ENCODE data around the gene ERI3.

ERI3 gene

GRCh38 chr1:44351289-44351688 is 3.8 kb downstream of the ERI3 start:
- Histone ChIP-seq H3K27me3 (replicated peaks; ENCODE audit: control insufficient read depth, insufficient read depth, low read length, poor library complexity, severe bottlenecking) (no peaks in the 10 kb centered on the region), H3K36me3 (ENCODE audit: control insufficient read depth, insufficient read depth, low read length) (no peaks in the 10 kb centered on the region), H3K4me1 (ENCODE audit: control insufficient read depth, insufficient read depth, low read length, poor library complexity, severe bottlenecking) (peaks cover 7% of the 10 kb centered on the region), H3K9me3 (ENCODE audit: control insufficient read depth, low read length) (no peaks in the 10 kb centered on the region), H3K4me3 (ENCODE audit: insufficient read depth, low read depth, low read length, poor library complexity, severe bottlenecking) (no peak overlapping the region), H3K27ac (ENCODE audit: insufficient read depth, low read length, poor library complexity, severe bottlenecking) (no peak overlapping the region)
- DNase-seq, result no peak

- Histone ChIP-seq H3K4me1 (ENCODE audit: control insufficient read depth, insufficient read depth, low read length, poor library complexity, severe bottlenecking) (no peaks in the 10 kb centered on the region), H3K27ac (ENCODE audit: insufficient read depth, low read length, poor library complexity, severe bottlenecking) (no peak overlapping the region), H3K4me3 (ENCODE audit: insufficient read depth, low read depth, low read length, poor library complexity, severe bottlenecking) (no peak overlapping the region), H3K9me3 (ENCODE audit: control insufficient read depth, low read length) (no peaks in the 10 kb centered on the region), H3K27me3 (replicated peaks; ENCODE audit: control insufficient read depth, insufficient read depth, low read length, poor library complexity, severe bottlenecking) (no peaks in the 10 kb centered on the region), H3K36me3 (ENCODE audit: control insufficient read depth, insufficient read depth, low read length) (no peaks in the 10 kb centered on the region)
- no peak for DNase-seq
Observed at GRCh38 chr1:44348061-44348485, 7.0 kb downstream of the ERI3 start.

GRCh38 chr1:44347280-44347679 is 7.8 kb downstream of the ERI3 start:
- no peaks in the 10 kb centered on the region for H3K4me1 ChIP-seq (ENCODE audit: control insufficient read depth, insufficient read depth, low read length, poor library complexity, severe bottlenecking)
- H3K9me3 ChIP-seq (ENCODE audit: control insufficient read depth, low read length), result no peaks in the 10 kb centered on the region
- no peak for DNase-seq
- H3K4me3 ChIP-seq (ENCODE audit: insufficient read depth, low read depth, low read length, poor library complexity, severe bottlenecking), result no peak overlapping the region
- no peaks in the 10 kb centered on the region for H3K36me3 ChIP-seq (ENCODE audit: control insufficient read depth, insufficient read depth, low read length)
- no peak overlapping the region for H3K27ac ChIP-seq (ENCODE audit: insufficient read depth, low read length, poor library complexity, severe bottlenecking)
- no peaks in the 10 kb centered on the region for H3K27me3 ChIP-seq (replicated peaks; ENCODE audit: control insufficient read depth, insufficient read depth, low read length, poor library complexity, severe bottlenecking)

DNA sequence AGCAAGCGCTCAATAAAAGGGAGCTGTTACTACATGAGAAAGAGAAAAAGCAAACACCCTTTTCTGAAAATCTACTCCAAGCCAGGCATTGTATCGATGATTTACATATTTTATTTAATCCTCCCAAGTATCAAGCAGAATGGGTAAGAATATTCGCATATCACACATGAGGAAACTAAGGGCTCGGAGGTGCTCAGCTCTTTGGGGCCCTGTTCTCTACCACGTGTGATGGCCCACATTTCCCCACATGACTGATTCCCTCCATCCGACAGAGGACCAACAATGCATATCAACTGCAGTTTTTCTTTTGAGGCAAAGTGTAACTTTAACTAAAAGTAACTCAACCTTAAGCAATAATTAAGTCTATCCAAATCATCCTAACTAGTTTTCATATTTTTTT is 8.2 kb downstream of the ERI3 start:
- no peaks in the 10 kb centered on the region for H3K4me1 ChIP-seq (ENCODE audit: control insufficient read depth, insufficient read depth, low read length, poor library complexity, severe bottlenecking)
- H3K27ac ChIP-seq (ENCODE audit: insufficient read depth, low read length, poor library complexity, severe bottlenecking), result no peak overlapping the region

GRCh38 chr1:44346184-44346583 is 8.9 kb downstream of the ERI3 start:
- Histone ChIP-seq H3K4me1 (ENCODE audit: control insufficient read depth, insufficient read depth, low read length, poor library complexity, severe bottlenecking) (no peaks in the 10 kb centered on the region), H3K27ac (ENCODE audit: insufficient read depth, low read length, poor library complexity, severe bottlenecking) (no peak overlapping the region), H3K4me3 (ENCODE audit: insufficient read depth, low read depth, low read length, poor library complexity, severe bottlenecking) (no peak overlapping the region), H3K36me3 (ENCODE audit: control insufficient read depth, insufficient read depth, low read length) (no peaks in the 10 kb centered on the region), H3K9me3 (ENCODE audit: control insufficient read depth, low read length) (no peaks in the 10 kb centered on the region), H3K27me3 (replicated peaks; ENCODE audit: control insufficient read depth, insufficient read depth, low read length, poor library complexity, severe bottlenecking) (no peaks in the 10 kb centered on the region)
- no peak for DNase-seq

More for the DNA sequence above, 8.2 kb downstream of the ERI3 start:
- Histone ChIP-seq H3K27me3 (replicated peaks; ENCODE audit: control insufficient read depth, insufficient read depth, low read length, poor library complexity, severe bottlenecking) (no peaks in the 10 kb centered on the region), H3K4me3 (ENCODE audit: insufficient read depth, low read depth, low read length, poor library complexity, severe bottlenecking) (no peak overlapping the region), H3K9me3 (ENCODE audit: control insufficient read depth, low read length) (no peaks in the 10 kb centered on the region), H3K36me3 (ENCODE audit: control insufficient read depth, insufficient read depth, low read length) (no peaks in the 10 kb centered on the region)
- DNase-seq, result no peak

GRCh38 chr1:44345187-44345775 is 9.8 kb downstream of the ERI3 start:
- H3K36me3 ChIP-seq (ENCODE audit: control insufficient read depth, insufficient read depth, low read length), result no peaks in the 10 kb centered on the region
- no peak overlapping the region for H3K4me3 ChIP-seq (ENCODE audit: insufficient read depth, low read depth, low read length, poor library complexity, severe bottlenecking)
- no peaks in the 10 kb centered on the region for H3K4me1 ChIP-seq (ENCODE audit: control insufficient read depth, insufficient read depth, low read length, poor library complexity, severe bottlenecking)
- DNase-seq, result no peak
- H3K27ac ChIP-seq (ENCODE audit: insufficient read depth, low read length, poor library complexity, severe bottlenecking), result no peak overlapping the region
- H3K9me3 ChIP-seq (ENCODE audit: control insufficient read depth, low read length), result no peaks in the 10 kb centered on the region
- no peaks in the 10 kb centered on the region for H3K27me3 ChIP-seq (replicated peaks; ENCODE audit: control insufficient read depth, insufficient read depth, low read length, poor library complexity, severe bottlenecking)

DNA sequence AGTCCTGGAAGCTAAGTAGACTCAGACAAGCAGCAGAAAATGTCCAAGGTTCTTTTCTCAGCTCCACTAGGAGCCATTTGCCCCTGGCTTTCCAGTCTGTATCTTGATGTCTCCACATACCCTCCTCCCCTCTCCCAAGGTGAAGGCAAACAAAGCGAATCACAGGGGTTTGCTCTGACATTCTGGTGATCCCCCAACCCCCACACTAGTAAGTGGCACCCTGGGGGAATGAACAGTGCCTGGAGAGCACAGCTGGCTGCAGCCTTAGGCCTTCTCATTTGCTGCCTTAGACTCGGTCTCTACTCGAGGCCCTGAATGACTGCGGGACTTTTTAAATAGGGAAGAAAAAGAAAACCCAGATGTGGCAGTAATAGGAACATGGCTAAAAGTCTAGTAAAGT is 15.3 kb downstream of the ERI3 start:
- Histone ChIP-seq H3K4me3 (ENCODE audit: insufficient read depth, low read depth, low read length, poor library complexity, severe bottlenecking) (no peak overlapping the region), H3K27ac (ENCODE audit: insufficient read depth, low read length, poor library complexity, severe bottlenecking) (no peak overlapping the region), H3K36me3 (ENCODE audit: control insufficient read depth, insufficient read depth, low read length) (peaks cover 15% of the 10 kb centered on the region), H3K27me3 (replicated peaks; ENCODE audit: control insufficient read depth, insufficient read depth, low read length, poor library complexity, severe bottlenecking) (no peaks in the 10 kb centered on the region), H3K4me1 (ENCODE audit: control insufficient read depth, insufficient read depth, low read length, poor library complexity, severe bottlenecking) (no peaks in the 10 kb centered on the region), H3K9me3 (ENCODE audit: control insufficient read depth, low read length) (no peaks in the 10 kb centered on the region)
- no peak for DNase-seq

DNA sequence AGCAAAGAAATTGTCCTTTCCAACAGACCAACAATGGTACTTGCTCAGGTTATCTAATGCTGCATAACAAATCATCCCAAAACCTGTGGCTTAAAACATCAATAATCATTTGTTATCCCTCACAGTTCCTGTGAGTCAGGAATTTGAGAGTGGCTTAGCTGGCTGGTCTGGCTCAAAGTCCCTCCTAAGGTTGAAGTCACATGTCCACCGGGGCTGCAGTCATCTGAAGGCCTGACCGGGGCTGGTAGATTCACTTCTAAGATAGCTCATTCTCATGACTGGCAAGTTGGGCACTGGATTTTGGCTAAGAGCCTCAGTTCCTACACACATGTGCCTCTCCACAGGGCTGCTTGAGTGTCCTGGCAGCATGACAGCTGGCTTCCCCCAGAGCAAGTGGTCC is 16.9 kb downstream of the ERI3 start:
- H3K36me3 ChIP-seq (ENCODE audit: control insufficient read depth, insufficient read depth, low read length), result peaks cover 19% of the 10 kb centered on the region
- H3K27ac ChIP-seq (ENCODE audit: insufficient read depth, low read length, poor library complexity, severe bottlenecking), result no peak overlapping the region
- H3K4me1 ChIP-seq (ENCODE audit: control insufficient read depth, insufficient read depth, low read length, poor library complexity, severe bottlenecking), result no peaks in the 10 kb centered on the region
- DNase-seq, result no peak
- H3K27me3 ChIP-seq (replicated peaks; ENCODE audit: control insufficient read depth, insufficient read depth, low read length, poor library complexity, severe bottlenecking), result no peaks in the 10 kb centered on the region
- H3K9me3 ChIP-seq (ENCODE audit: control insufficient read depth, low read length), result no peaks in the 10 kb centered on the region
- H3K4me3 ChIP-seq (ENCODE audit: insufficient read depth, low read depth, low read length, poor library complexity, severe bottlenecking), result no peak overlapping the region

DNA sequence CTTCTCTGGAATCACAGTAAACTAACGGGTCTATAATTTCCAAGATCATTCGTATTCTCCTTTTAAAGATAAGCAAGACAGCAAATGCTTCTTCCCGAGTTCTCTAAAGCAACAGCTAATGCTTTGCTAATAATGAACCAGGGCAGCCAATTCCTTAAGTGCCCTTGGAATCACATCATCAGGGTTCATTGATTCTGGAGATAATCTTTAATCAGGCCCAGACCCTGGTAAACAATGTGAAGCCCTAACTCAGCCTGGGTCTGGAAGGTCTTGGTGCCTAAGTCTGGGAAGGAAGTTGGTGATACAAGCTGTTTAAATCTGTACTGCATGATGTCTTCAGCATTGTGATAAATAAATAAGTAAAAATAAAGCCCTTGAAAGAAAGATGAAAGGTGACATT is 18.4 kb downstream of the ERI3 start:
- H3K4me1 ChIP-seq (ENCODE audit: control insufficient read depth, insufficient read depth, low read length, poor library complexity, severe bottlenecking), result no peaks in the 10 kb centered on the region

DNA sequence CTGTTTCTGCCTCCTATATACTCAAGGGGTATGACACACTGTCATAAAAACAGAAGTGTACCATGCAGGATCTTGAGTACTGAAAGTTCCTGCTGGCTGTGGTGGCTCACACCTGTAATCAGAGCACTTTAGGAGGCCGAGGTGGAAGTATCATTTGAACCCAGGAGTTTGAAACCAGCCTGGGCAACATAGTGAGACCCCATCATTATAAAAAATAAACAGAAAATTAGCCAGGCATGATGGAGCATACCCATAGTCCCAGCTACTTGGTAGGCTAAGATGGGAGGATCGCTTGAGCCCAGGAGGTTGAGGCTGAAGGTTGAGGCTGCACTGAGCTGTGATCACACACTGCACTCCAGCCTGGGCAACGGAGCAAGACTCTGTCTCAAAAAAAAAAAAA is 20.1 kb downstream of the ERI3 start:
- Histone ChIP-seq H3K27ac (ENCODE audit: insufficient read depth, low read length, poor library complexity, severe bottlenecking) (no peak overlapping the region), H3K4me3 (ENCODE audit: insufficient read depth, low read depth, low read length, poor library complexity, severe bottlenecking) (no peak overlapping the region), H3K27me3 (replicated peaks; ENCODE audit: control insufficient read depth, insufficient read depth, low read length, poor library complexity, severe bottlenecking) (no peaks in the 10 kb centered on the region), H3K36me3 (ENCODE audit: control insufficient read depth, insufficient read depth, low read length) (peaks cover 25% of the 10 kb centered on the region), H3K9me3 (ENCODE audit: control insufficient read depth, low read length) (no peaks in the 10 kb centered on the region), H3K4me1 (ENCODE audit: control insufficient read depth, insufficient read depth, low read length, poor library complexity, severe bottlenecking) (no peaks in the 10 kb centered on the region)
- DNase-seq, result no peak

More for the DNA sequence above, 18.4 kb downstream of the ERI3 start:
- Histone ChIP-seq H3K9me3 (ENCODE audit: control insufficient read depth, low read length) (no peaks in the 10 kb centered on the region), H3K4me3 (ENCODE audit: insufficient read depth, low read depth, low read length, poor library complexity, severe bottlenecking) (no peak overlapping the region), H3K36me3 (ENCODE audit: control insufficient read depth, insufficient read depth, low read length) (peaks cover 25% of the 10 kb centered on the region), H3K27me3 (replicated peaks; ENCODE audit: control insufficient read depth, insufficient read depth, low read length, poor library complexity, severe bottlenecking) (no peaks in the 10 kb centered on the region), H3K27ac (ENCODE audit: insufficient read depth, low read length, poor library complexity, severe bottlenecking) (no peak overlapping the region)
- DNase-seq, result no peak

All from effector memory CD4-positive, alpha-beta T cell (primary cell).